ENCODE measurements around the gene MED27.

GRCh38 chr9:131984564-131984963 lies 95.1 kb downstream of the MED27 start:
- TF ChIP-seq YY1 (IDR thresholded peaks at IDR 0.05; ENCODE audit: insufficient read depth, insufficient read length) (no peak), SUZ12 (IDR thresholded peaks at IDR 0.05; ENCODE audit: extremely low read depth, insufficient read depth, insufficient read length) (no peak), ZNF274 (IDR thresholded peaks at IDR 0.05; ENCODE audit: low read depth, low read length) (no peak)

Data from NT2/D1 (cell line).